A549 (cell line): ENCODE results near the gene GNG4.
"Not testable (repeated sequence)": the region's sequence is repeated elsewhere in the genome, so short reads cannot be mapped to it uniquely, and the experiment has no call there.

Source experiments
- CTCF ChIP-seq: fragments of >200 bp; sonication (Bioruptor Twin); formaldehyde crosslinking; IDR thresholded peaks from 3 replicates; pipeline ENCODE4 v1.5.1; 2016
- HEYL ChIP-seq: fragments of 250-450 bp; sonication (Bioruptor Pico); IDR thresholded peaks from 2 replicates; pipeline ENCODE4 v1.8.0; 2021; ENCODE audit warnings: mild to moderate bottlenecking, moderate library complexity
- MAX ChIP-seq: IDR thresholded peaks from 2 replicates; pipeline ENCODE4 v1.6.1; 2012
- NFE2L2 ChIP-seq: fragments of 150-350 bp; conservative IDR thresholded peaks from 2 replicates; pipeline ENCODE4 v1.6.1; 2014; ENCODE audit warnings: low read length
- NPAS2 ChIP-seq: fragments of 250-450 bp; sonication (Bioruptor Pico); IDR thresholded peaks from 2 replicates; pipeline ENCODE4 v1.8.0; 2022; ENCODE audit warnings: mild to moderate bottlenecking, moderate library complexity, borderline replicate concordance
- POLR2A ChIP-seq: IDR thresholded peaks from 2 replicates; pipeline ENCODE4 v1.6.1; 2012; ENCODE audit warnings: mild to moderate bottlenecking, low read length
- RAD21 ChIP-seq, 2 experiments: fragments of >200 bp in 1 of 2; sonication (Bioruptor Twin) in 1 of 2; formaldehyde crosslinking in 1 of 2; IDR thresholded peaks in 1 of 2; conservative IDR thresholded peaks in 1 of 2; 2 replicates in 1 of 2; 3 replicates in 1 of 2; pipeline ENCODE4 v1.6.1; 2012 to 2018; ENCODE audit warnings: inconsistent platforms in 1 of 2
- REST ChIP-seq: fragments of 200-600 bp; sonication (generic); IDR thresholded peaks from 2 replicates; pipeline ENCODE4 v1.6.1; 2016; ENCODE audit warnings: antibody characterized with exemption, mild to moderate bottlenecking, moderate library complexity
- TP53 ChIP-seq: fragments of 250-450 bp; sonication (Bioruptor Pico); IDR thresholded peaks from 2 replicates; pipeline ENCODE4 v1.5.0; 2021; ENCODE audit warnings: mild to moderate bottlenecking, moderate library complexity

- TF ChIP-seq RAD21 (conservative IDR thresholded peaks at IDR 0.05 in 1 of 2, IDR thresholded peaks at IDR 0.05 in 1 of 2); CTCF; REST; NPAS2; MAX; TP53 (CRISPR knock-in tag); HEYL (CRISPR knock-in tag); POLR2A; NFE2L2: not testable (repeated sequence)
Observed at GRCh38 chr1:235572971-235573370, 76.6 kb downstream of the GNG4 start.
